GM18870 (cell line): ENCODE data around the gene TRPM8.

ENCODE experiments used
- ATAC-seq: cut with Tn5 transposase; IDR thresholded peaks from one replicate; pipeline ENCODE4 v1.9.1; 2021; ENCODE audit warnings: moderate library complexity; ENCODE audit not compliant: unreplicated experiment

The TRPM8 gene

DNA sequence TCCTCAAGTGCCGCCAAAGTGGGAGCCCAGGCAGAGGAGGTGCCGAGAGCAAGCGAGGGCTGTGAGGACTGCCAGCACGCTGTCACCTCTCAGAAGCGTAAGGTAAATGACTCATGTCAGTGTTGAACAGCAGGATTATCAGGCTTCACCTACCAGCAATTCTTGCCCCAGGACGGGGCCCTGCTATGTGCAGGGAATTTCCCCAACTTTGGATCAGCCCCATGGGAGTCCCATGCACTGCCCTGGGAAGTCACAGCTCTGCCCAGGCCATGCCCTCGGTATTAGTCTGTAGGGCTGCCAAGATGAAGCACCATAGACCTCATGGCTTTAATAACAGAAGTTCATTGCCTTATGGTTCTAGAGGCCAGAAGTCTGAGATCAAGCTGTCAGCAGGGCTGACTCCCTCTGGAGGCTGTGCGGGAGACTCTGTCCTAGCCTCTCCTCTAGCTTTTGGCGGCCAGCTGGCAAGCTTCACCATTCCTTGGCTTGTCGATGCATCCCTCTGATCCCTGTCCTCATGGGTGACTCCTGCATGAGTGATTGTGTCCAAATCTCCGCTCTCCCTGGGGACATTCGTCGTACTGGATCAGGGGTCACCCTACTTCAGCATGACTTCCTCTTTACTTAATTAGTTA, 55.9 kb downstream of the TRPM8 start:
- no peak for ATAC-seq

GRCh38 chr2:233973786-233974185, 56.6 kb downstream of the TRPM8 start:
- no peak for ATAC-seq

DNA sequence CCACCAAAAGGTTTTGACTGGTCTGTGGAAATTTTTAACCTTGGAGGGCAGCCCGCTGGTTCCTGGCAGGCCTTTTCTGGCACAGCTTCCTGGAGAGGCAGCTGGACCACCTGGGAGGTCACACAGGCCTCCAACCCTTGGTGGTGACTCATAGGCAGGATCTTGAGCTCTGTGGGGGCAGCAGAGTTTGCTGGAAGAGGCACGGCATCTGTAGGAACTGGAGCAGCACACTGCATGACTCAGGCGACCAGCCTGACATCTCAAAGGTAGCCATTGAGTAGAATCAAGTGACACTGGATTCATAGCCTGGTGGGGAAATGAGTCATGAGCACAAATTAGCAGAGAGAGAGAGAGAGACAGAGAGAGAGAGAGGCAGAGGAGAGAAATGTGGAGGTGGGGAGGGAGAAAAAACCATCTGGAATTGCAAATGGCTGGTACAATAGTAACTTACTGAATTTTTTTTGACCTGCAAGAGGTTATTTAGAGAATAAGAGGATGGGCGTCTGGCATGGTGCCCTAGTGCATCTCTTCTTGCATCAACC, 57.4 kb downstream of the TRPM8 start:
- ATAC-seq: no peak

- no peak for ATAC-seq
These were observed 58.9 kb downstream of the TRPM8 start for GRCh38 chr2:233976087-233976486.

GRCh38 chr2:233976690-233977294, 59.6 kb downstream of the TRPM8 start:
- ATAC-seq: no peak

GRCh38 chr2:233977296-233977837, 60.2 kb downstream of the TRPM8 start:
- no peak for ATAC-seq

GRCh38 chr2:233979748-233980147, 62.6 kb downstream of the TRPM8 start:
- no peak for ATAC-seq

DNA sequence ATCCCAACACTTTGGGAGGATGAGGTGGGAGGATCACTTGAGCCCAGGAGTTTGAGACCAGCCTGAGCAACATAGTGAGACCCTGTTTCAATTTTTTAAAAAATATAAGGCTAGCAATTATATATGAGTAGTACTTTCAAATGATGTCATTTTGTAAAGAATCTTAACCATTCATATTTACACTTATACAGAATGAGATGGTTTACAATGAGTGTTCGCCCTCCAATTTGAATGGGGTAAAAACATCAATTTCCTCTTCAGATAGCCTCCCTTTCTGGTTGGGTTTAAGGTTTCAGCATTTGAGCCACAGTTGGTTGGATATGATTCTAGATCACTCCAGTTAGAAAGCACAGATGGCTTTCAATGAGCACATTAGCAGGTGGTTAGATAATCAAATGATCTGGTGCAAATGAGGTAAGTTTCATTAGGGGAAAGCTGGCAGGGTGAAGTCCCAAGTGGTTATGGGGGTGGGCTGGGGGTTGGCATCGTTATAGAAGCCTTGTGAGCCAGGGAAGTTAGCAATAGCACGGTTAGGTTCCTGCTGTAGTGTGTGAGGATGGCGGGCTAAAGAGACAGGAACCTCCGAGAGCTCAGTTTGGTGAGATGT, 63.9 kb downstream of the TRPM8 start:
- no peak for ATAC-seq

- no peak for ATAC-seq
These were observed 64.6 kb downstream of the TRPM8 start for GRCh38 chr2:233981574-233982420.

GRCh38 chr2:233982421-233983121, 65.4 kb downstream of the TRPM8 start:
- ATAC-seq: no peak

DNA sequence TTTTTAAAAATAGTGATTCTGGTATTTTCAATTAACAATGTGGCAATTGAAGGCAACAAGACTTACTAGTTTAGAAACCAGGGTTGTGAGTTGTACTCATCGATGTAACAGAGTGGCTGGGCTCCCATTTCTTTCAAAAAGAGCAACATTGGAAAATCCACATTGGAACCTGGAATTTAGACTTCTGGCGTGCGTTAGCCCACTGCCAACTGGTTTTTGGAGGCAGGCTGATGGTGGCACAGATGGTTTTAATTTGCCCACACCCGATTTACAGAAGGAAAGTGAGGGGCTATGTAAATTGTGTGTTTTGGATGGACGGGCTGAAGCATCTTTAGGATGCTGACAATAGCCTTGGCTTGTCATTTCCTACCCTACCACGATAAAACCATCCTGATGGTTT, 66.3 kb downstream of the TRPM8 start:
- ATAC-seq: no peak

- ATAC-seq: no peak
These were observed 71.4 kb downstream of the TRPM8 start for GRCh38 chr2:233988581-233988980.

- ATAC-seq: no peak
These were observed 72.2 kb downstream of the TRPM8 start for GRCh38 chr2:233989221-233989858.

DNA sequence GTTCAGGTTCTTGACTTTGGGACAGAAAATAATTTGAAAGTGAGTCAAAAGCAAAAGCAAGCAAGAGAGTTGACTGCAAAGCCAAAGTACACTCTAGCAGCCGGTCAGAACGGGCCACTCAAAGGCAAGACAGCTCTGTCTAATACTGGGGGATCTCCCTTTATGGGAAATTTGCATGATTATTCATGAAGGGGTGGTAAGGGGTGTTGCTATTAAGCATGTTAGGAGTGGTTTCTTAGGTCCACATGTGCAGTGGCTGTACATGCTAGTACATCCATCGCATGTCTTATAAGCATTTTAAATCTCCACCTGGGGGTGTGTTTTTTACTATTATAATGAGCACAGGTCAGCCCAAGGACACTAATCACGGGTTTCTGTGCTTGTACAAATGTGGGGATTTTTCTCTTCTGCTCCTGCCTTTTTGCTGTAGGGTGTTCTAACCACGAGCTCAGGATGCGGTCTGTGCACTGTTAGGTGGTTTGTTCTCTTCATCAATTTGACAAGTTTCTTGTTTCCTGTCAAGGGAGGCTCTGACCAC, 73.2 kb downstream of the TRPM8 start:
- no peak for ATAC-seq

GRCh38 chr2:233991196-233991595, 74.0 kb downstream of the TRPM8 start:
- no peak for ATAC-seq

DNA sequence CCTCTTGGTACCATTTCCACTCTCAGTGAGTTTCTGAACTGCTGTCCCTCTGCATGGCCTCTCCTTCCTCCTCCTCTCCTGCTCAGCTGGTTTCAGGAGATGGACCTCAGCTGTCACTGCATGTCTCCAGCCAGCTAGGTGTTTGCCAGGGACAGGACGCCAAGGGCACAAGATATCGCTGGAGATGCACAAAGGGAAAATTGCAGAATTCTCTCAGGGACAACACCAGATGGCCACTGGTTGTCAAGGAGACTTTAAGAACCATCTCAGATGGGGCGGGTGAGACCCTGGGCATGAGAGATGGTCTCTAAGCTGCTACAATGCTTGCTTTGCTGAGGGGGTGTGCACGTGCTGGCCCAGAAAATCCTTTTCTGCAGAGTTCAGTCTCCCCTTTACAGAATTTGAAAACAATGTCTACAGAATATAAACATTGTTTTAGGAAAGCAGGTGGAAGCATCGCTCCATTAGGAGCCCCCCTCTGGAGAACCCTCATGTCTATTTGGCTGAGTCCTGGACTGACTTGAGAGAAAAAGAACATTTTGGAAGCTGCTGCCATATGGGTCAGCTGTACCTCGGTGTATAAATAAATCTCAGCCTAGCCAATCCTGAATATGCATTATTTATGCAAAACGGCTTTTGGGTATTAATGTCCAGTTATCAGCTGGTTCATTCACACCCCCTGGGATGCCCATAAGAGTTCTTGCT, 75.5 kb downstream of the TRPM8 start:
- ATAC-seq: no peak

GRCh38 chr2:233993461-233993860, 76.3 kb downstream of the TRPM8 start:
- ATAC-seq: no peak

DNA sequence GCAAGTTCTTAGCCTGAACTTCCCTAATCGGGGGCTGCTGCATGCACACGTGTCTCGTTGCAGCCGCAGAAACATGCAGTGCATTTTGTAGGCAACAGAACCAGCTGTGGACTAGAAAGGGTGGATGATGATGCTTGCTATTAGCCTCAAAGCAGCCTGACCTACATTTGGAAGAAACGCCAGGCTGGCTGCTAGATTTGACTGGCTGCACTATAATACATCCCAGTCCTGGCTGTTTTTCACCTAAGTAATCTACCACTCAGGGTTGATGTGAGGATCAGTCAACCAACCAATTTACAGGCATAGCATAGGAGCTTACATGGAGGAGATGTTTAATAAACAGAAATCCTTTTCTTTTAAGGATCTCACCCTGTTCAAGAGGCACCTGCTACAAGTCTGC, 77.0 kb downstream of the TRPM8 start:
- ATAC-seq: no peak

DNA sequence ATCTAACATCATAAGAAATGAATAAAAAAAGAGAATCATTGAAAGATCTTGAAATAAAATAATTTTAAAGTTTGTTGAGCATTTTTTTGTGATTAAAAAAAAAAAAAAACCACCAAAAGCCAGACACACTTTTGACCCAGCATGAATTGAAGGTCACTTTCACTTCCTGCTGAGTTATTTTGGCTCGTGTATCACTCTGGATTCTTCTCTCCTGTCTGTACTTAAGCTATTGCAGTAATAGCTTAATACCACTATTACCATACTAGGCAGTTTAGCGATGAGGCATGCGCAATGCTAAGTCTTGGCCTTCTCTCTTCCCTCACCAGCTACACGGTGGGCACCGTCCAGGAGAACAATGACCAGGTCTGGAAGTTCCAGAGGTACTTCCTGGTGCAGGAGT, 78.8 kb downstream of the TRPM8 start:
- no peak for ATAC-seq
